NOMO-1 treated with DMSO at 0.1 percent for 48 hours (cell line): ENCODE results near the gene CALM3.
"Not testable (repeated sequence)": the region's sequence is repeated elsewhere in the genome, so short reads cannot be mapped to it uniquely, and the experiment has no call there.

Experiments used
- DNase-seq: peaks from one replicate; lab custom pipeline; 2025; ENCODE audit not compliant: unreplicated experiment; lab: John Stamatoyannopoulos, UW

The CALM3 gene

DNA sequence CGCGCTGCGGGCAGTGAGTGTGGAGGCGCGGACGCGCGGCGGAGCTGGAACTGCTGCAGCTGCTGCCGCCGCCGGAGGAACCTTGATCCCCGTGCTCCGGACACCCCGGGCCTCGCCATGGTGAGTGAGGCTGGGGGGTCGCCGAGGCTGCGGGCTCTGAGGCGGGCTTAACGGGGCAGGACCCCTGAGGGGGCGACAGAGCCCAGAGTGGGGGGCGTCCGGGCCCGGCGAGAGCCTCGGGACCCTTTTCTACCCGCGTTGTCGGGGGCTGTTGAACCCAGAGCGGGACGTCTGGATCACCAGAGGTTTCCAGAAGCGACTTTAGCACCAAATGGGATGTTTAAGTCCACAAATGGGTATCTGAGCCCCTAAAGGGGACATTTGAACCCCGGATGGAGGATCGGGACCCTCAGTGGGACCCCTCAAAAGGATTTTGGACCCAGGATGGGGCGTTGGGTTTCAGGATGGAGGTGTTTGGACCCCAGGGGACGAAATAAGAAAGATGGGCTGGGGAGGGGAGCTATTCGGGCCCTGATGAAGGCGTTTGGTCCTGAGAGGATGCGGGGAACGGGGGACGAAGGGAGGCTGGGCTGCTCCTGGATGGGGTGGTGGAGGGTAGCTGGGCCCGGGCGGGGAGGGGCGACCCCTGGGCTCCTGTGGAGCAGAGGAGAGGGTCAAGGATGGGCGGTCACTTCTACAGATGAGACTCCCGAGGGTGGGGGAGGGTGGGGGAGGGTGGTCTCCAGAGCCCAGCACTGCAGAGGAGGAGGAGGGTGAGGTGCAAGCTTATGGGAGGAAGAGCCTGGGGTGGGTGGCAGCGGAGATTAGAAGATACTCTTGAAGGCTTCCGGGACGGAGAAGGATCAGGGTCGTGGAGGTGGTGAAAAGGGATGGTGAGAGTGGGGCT is at the start of gene CALM3:
TSS of gene CALM3 (plus strand) at position 13 of the 907 bp plus-strand sequence. CDS start at position 118, 105 bp downstream.
- DNase-seq, result no peak

DNA sequence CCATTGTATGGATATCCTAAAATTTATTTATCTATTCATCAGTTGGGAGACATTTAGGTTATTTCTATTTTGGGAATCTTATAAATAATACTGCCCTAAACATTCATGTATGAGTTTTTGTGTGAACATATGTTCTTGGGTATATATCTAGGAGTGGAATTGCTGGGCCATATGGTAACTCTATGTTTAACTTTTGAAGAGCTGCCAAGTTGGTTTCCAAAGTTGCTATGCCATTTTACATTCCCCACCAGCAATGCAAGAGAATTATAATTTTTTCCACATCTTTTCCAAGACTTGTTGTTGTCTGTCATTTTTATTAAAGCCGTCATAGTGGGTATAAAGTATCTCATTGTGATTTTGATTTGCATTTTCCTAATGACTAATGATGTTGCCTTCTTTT is 48.2 kb upstream of the CALM3 start:
- DNase-seq, result no peak

DNA sequence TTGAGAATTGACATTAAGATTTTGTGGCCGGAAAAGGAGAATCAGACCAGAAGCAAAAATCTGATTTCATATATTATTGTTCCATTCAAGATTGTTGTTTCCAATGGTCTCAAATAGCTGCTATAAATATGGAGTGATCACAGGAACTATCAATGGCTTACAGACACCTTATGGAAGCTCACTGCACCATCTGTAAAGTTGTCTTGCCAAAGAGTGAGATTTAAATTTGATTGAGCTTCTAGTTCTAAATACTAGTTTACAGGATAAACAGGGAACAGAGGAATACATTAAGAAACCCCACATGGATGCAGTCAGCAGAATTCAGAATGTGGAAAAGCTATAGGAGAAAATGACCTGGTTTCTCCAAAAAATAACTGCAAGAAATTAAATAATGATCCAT is 47.0 kb upstream of the CALM3 start:
- no peak for DNase-seq

DNA sequence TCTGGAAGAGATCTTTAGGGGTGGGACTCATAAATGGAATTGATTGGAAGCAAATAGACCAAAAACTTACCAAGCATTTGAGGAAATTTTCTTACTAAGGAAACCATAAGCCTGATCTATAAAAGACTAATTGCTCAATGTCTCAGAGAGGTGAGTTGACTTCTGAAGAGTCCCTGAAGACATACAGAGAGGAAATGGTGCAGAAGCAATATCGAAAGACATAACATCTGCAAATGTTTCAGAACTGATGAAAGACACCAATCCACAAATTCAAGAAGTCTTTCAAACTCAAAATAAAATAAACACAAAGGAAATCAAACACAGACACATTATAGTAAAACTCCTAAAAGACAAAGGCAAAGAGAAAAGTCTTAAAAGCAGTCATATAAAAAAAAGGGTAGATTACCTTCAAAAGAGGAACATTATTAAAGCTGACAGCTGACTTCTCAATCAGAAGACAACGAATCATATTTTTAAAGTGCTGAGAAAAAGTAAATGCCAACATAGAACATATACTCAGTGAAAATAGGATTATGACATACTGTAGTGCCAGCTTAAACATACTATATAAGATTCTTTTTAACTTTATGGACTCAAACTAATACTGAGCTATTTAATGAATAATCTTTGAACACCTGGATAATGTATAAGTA is 45.4 kb upstream of the CALM3 start:
- DNase-seq, result peak; percentile 86

DNA sequence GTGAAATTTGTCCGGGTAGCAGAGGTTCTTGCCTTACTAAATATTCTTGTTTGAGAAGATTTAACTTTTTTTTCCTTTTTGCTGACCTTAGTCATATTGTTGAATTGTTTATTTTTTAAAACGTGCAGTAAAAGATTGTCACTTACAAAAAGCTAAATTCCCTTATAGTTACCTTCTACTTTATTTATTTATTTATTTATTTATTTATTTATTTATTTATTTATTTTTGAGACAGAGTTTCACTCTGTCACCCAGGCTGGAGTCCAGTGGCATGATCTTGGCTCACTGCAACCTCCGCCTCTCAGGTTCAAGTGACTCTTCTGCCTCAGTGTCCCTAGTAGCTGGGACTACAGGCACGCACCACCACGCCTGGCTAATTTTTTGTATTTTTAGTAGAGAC is 44.7 kb upstream of the CALM3 start:
- not testable (repeated sequence) for DNase-seq

DNA sequence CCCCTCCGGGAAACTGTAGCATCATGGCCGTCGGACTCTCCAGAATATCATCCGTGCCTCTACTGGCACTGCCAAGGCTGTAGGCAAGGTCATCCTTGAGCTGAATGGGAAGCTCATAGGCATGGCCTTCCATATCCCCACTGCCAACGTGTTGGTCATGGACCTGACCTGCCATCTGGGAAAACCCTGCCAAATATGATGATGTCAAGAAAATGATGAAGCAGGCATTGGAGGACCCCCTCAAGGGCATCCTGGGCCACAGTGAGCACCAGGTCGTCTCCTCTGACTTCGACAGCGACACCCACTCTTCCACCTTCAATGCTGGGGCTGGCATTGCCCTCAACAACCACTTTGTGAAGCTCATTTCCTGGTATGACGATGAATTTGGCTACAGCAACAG is 41.9 kb upstream of the CALM3 start:
- DNase-seq, result no peak

DNA sequence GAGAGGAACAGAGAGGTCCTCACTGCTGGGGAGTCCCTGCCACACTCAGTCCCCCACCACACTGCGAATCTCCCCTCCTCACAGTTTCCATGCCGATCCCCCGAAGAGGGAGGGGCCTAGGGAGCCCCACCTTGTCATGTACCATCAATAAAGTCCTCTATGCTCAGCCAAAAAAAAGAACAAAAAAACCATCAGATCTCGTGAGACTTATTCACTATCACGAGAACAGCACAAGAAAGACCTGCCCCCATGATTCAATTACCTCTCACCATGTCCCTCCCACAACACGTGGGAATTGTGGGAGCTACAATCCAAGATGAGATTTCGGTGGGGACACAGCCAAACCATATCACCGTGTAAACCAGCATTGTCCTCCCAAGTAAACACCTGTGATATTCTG is 41.5 kb upstream of the CALM3 start:
- not testable (repeated sequence) for DNase-seq

DNA sequence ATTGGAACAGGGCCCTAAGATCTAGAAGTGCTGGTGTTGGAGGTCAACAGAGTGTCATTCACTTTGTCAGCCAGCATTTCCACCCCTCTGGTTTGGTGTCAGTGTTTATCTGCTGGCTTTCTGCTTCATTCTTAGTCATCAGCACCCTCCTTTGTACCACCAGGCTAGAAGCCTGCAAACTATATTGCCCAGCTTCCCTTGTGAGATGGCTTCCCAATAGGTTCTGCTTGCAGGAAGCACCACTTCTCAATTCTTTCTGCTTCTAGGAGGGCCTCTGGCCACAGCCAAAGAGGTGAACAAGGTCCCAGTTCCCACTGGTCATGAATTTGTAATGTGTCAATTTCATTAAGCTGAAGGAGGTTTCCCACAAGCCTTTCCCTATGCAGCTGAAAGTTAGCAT is 36.4 kb upstream of the CALM3 start:
- DNase-seq, result no peak

DNA sequence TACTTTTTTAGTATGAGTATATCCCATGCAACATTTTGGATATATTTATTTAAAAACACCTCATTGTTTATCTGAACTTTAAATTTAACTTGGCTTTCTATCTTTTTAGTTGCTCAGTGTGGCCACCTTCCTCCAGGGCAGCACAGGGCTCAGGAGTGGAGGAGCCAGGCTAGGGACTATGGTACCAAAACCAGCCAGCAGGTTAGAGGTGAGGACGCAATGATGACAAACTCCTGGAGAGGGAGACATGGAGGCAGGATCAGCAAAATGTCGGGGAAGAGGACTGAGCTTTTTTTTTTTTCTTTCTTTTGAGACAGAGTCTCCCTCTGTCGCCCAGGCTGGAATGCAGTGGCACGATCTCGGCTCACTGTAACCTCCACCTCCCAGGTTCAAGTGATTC is 29.6 kb upstream of the CALM3 start:
- DNase-seq, result peak; percentile 26

DNA sequence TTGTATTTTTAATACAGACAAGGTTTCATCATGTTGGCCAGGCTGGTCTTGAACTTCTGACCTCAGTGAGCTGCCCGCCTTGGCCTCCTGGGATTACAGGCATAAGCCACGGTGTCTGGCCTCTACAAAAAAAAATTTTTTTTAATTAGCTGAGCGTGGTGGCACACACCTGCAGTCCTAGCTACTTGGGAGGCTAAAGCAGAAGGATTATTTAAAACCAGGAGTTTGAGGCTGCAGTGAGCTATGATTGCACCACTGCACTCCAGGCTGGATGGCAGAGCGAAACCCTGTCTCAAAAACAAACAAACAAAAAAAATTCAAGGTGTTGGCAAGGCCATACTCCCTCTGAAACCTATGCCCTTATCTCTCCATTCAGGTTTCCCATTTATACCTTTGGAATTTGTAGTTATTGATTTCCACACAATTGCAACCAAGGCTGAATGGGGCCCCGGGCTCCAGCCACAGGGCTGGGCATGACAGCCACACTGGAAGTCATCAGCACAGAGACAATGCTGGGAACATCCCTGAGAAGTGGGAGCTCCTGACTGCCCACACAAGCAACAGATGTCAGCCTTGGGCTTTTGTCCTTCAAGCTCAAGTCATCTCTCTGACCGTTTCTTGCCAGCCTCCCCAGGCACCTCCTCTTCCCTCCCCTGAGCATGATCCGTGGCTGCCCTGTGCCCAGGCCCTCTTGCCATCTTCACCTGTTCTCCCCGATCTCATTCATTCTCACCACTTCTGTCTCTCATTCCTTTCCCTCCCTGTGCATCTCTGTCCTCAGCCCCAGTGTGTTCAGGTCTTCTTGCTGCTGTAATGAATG is 27.2 kb upstream of the CALM3 start:
- DNase-seq, result no peak

DNA sequence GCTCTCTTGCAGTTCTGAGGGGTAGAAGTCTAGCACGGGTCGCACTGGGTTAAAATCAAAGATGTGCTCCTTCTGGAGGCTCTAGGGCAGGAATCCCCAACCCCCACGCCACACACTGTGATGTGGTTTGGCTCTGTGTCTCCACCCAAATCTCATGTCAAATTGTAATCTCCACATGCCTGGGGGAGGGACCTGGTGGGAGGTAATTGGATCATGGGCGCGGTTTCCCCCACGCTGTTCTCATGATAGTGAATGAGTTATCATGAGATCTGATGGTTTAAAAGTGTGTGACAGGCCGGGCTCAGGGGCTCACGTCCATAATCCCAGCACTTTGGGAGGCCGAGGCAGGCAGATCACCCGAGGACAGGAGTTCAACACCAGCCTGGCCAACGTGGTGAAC is 26.6 kb upstream of the CALM3 start:
- DNase-seq, result no peak

DNA sequence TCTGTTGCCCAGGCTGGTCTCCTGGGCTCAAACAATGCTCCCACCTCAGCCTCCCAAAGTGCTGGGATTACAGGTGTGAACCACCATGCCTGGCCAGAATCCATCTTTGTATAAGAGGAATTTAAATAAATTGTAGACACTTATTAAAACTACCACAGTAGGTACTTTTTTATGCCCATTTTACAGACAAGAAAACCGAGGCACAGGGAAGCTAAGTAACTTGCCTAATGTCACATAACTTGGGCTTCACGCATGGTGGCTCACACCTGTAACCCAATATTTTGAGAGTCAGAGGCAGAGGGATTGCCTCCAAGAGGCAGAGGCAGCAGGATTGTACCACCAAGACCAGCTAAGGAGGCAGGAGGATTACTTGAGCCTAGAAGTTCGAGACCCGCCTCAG is 22.7 kb upstream of the CALM3 start:
- no peak for DNase-seq

DNA sequence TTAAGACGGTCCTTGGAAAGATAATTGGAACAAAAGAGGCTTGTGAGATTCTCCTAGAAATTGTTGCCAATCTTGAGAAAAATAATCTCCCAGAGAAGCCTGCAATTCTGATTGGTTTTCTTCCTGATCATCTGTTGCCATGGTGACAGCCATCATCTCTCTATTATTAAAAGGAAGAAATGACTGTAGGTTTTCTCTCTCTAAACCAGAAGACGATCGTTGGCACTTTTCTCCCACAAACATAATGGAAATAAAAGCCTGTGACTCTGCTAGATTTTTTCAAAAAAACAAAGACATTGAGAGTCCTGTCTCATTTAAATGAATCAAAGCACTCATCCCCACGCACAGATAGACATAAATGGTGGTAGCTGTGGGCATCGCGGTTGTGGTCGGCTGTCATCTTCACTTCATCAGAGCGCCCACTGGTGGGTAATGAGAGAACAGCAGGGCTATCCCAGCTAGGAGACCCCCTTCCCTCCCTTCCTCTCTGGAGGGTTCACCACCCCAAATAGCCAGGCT is 21.7 kb upstream of the CALM3 start:
- no peak for DNase-seq

DNA sequence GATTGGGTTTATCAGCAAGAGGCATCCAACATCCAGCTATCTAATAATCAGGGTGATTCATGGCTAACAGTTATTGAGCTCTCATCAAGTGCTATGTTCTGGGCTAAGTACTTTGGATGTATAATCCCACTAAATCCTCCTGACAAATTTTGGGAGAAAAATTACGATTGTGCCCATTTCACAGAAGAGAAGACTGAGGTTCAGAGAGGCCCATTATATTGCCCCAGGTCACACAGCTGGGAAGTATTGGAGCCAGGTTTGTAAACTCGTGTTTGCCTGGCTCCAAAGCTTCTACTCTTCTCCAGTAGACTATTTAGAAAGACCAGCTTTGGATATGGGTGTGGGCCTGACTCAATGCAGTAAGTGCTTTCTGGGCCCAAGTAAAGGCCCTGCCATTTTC is 20.9 kb upstream of the CALM3 start:
- DNase-seq, result no peak

DNA sequence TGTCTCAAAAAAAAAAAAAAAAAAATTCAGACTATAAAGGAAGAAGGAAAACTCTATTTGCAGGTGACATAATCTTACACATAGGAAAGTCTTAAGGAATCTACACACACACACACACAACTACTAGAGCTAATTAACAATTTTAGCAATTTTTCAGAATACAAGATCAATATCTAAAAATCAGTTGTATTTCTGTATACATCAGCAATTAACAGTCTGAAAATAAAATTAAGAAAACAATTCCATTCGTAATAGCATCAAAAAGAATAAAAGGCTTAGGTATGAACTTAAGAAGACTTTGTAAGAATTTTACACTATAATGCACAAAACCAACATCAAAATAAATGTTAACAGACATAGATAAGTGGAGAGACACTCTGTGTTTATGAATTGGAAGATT is 15.6 kb upstream of the CALM3 start:
- DNase-seq, result no peak

DNA sequence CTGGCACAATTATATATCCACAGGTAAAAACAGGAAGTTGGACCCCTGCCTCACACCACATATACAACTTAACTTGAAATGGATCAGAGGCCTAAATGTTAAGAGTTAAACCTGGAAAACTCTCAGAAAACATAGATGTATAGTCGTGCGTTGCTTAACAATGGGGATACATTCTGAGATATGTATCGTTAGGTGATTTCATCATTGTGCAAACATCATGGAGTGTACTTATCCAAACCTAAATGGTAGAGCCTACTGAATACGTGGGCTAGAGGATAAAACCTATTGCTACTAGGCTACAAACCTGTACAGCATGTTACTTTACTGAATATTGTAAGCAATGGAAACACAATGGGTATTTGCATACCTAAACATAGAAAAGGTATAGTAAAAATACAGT is 14.8 kb upstream of the CALM3 start:
- DNase-seq, result no peak

DNA sequence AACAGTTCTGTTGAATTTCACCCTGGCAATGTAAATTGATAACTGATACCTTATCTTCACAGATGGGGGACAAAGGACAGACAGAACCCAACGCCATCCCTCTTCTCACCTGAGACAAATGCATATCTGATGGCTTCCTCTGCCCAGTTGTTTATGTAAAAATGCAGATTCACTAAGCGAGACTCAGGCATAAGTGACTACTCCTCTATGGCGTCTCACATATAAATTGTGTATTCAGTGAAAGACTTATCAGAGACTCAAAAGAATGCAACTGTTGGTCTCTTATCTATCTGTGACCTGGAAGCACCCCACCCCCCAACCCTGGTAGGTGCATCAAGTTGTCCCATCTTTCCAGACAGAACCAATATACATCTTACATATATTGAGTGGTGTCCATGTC is 13.3 kb upstream of the CALM3 start:
- no peak for DNase-seq

DNA sequence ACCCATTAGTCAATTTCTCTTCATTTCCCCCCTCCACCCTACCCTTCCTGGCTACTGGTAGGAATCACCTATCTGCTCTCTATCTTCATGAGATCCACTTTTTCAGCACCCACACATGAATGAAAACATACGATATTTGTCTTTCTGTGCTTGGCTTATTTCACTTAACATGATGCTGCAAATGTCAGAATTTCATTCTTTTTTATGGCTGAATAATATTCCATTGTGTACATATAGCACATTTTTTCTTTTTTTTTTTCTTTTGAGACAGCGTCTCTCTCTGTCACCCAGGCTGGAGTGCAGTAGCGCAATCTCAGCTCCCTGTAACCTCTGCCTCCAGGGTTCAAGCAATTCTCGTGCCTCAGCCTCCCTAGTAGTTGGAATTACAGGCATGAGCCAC is 9.9 kb upstream of the CALM3 start:
- no peak for DNase-seq

DNA sequence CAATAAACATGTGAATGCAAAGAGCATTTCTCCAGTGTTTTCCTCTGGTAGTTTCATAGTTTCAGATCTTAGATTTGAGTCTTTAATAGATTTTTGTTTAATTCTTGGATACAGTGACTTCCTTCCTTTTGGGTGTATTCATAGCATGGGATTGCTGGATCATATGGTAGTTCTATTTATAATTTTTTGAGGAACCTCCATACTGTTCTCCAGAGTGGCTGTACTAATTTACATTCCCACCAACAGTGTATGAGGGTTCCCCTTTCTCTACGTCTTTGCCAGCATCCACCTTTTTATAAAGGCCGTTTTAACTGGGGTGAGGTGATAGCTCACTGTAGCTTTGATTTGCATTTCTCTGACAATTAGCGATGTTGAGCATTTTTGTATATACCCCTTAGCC is 9.3 kb upstream of the CALM3 start:
- DNase-seq, result no peak

DNA sequence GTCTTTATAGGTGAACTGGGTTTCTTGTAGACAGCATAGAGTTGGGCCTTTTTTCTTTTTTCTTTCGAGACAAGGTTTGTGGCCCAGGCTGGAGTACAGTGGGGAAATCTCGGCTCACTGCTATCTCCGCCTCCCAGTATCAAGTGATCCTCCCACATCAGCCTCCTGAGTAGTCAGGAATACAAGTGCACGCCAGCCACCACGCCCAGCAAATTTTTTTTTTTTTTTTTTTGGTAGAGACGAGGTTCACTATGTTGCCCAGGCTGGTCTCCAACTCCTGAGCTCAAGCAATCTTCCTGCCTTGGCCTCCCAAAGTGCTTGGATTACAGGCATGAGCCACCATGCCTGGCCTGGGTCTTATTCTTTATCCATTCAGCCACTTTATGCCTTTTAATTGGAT is 5.1 kb upstream of the CALM3 start:
- no peak for DNase-seq

DNA sequence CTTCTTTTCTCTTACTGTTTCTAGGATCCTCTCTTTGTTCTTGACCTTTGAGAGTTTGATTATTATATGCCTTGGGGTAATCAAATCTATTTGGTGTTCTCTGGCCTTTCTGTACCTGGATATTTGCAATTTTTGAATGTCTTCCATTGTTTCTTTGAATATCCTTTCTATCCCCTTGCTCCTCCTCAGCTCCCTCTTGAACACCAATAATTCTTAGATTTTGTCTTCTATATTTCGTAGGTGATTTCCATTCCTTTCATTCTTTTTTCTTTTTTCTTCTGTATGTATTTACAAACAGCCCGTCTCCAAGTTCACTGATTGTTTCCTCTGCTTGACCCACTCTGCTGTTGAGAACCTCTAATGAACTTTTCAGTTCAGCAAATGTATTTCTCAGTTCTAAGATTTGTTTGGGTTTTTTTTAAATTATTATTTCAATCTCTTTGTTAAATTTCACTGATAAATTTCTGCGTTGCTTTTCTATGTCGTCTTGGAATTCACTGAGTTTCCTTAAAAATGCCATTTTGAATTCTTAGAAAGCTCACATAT is 2.7 kb upstream of the CALM3 start:
- DNase-seq, result no peak
